DND-41 (cell line): Measurements from ENCODE around the gene PCLO.

Experiments
- EZH2 ChIP-seq: IDR thresholded peaks from 3 replicates; pipeline ENCODE4 v1.6.1; 2012; ENCODE audit warnings: borderline replicate concordance, low read depth, mild to moderate bottlenecking, moderate library complexity, low read length, inconsistent platforms; ENCODE audit not compliant: severe bottlenecking
- TF ChIP-seq, protein P1 (sequence below): IDR thresholded peaks from 2 replicates; pipeline ENCODE4 v1.5.1; 2012; ENCODE audit warnings: borderline replicate concordance, low read length, moderate library complexity, mild to moderate bottlenecking; ENCODE audit not compliant: poor library complexity, severe bottlenecking; ENCODE audit errors: extremely low read depth

DNA sequence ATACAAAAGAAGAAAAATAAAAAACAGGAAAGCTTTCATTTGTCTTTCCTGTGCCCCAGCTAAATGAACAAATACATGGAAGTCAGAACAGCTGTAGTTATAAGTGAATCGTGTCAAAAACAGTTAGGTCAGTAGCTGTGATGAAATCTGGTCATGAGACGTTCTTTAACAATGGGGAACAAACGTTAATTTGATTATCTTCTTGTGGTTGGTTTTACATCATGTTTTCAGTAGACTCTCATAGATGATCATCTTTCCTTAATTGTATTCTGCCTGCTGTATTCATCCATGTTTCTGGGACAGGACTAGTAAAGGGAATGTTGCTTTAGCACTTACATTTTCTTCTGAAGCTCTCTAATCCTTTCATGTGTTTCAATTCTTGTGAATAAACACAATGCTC, 97.0 kb downstream of the PCLO start:
- TF ChIP-seq, protein P1, sequence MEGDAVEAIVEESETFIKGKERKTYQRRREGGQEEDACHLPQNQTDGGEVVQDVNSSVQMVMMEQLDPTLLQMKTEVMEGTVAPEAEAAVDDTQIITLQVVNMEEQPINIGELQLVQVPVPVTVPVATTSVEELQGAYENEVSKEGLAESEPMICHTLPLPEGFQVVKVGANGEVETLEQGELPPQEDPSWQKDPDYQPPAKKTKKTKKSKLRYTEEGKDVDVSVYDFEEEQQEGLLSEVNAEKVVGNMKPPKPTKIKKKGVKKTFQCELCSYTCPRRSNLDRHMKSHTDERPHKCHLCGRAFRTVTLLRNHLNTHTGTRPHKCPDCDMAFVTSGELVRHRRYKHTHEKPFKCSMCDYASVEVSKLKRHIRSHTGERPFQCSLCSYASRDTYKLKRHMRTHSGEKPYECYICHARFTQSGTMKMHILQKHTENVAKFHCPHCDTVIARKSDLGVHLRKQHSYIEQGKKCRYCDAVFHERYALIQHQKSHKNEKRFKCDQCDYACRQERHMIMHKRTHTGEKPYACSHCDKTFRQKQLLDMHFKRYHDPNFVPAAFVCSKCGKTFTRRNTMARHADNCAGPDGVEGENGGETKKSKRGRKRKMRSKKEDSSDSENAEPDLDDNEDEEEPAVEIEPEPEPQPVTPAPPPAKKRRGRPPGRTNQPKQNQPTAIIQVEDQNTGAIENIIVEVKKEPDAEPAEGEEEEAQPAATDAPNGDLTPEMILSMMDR: no peak
- TF ChIP-seq EZH2: no peak
